PFSK-1 (cell line): Measurements from ENCODE around the gene IFRD2.

Experiments
- POLR2AphosphoS5 ChIP-seq: IDR thresholded peaks from 2 replicates; pipeline ENCODE4 v1.6.1; 2012; ENCODE audit warnings: low read depth, mild to moderate bottlenecking, control low read depth, low read length, moderate library complexity
- REST ChIP-seq, 2 experiments: IDR thresholded peaks; 2 replicates each; pipeline versions ENCODE4 v1.6.1 to v1.8.0; 2011 to 2012; ENCODE audit warnings: low read depth in 2 of 2, low read length in 2 of 2, control low read depth in 1 of 2, inconsistent platforms in 1 of 2, mild to moderate bottlenecking in 1 of 2, moderate library complexity in 1 of 2; ENCODE audit not compliant: insufficient read depth in 1 of 2
- TAF1 ChIP-seq: IDR thresholded peaks from 2 replicates; pipeline ENCODE4 v1.6.1; 2012; ENCODE audit warnings: low read length, control low read depth, borderline replicate concordance; ENCODE audit not compliant: insufficient read depth

- peak; percentile 68 for TF ChIP-seq POLR2AphosphoS5
- TF ChIP-seq TAF1 = no peak
- TF ChIP-seq REST (IDR thresholded peaks at IDR 0.05; ENCODE audit: insufficient read depth in 1 of 2, low read depth in 2 of 2, low read length in 2 of 2) = no peak
These were observed 31.9 kb downstream of the IFRD2 start for GRCh38 chr3:50260027-50260941.
